Stimulated activated CD4-positive, alpha-beta T cell treated with anti-CD3 and anti-CD28 coated beads, Interleukin-2, amount 100 ng/mL, for 24 hours (primary cell): ENCODE measurements around the gene GRHL3.

Experiments
- DNase-seq, 2 donors: peaks; one replicate each; pipeline ENCODE4 v3.0.0-alpha.2; 2020

Gene GRHL3

DNA sequence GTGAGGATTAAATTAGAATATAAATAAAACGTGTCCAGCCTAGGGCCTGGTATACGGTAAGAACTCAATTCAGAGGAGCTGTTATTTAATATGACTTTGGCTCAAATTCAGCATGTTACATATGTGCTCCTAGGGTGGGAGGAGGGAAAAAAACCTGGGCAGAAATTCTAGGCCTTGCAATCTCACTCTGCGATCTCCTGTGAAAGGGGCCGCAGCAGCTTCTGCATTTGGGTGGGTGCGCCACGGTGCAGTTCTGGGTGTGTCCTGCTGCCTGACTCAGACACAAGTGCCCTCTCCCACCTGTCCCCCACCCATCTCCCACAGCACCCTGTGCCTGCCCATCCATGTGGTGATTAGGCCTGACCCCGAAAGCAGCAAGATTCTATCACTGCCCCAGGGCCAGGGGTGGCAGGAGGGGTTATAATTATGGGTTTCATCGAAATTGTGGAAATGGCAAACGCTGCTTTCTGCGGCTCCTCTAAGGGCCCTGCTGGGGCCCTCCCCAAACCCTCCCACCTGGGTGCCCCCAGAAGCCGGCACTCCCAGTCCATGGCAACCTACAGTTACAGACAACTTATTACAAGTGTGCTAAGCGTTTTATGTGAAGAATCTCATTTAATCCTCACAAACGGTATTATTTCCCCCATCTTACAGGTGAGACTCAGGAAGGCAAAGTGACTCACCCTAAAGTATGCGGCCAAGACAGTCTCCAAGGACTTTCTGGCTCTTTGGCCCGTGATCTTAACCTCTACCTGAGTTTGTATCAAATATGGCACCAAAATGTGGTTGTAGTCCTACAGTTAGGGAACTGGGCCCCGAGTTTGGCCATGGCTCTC, 25.5 kb upstream of the GRHL3 start:
- DNase-seq, result no peak

DNA sequence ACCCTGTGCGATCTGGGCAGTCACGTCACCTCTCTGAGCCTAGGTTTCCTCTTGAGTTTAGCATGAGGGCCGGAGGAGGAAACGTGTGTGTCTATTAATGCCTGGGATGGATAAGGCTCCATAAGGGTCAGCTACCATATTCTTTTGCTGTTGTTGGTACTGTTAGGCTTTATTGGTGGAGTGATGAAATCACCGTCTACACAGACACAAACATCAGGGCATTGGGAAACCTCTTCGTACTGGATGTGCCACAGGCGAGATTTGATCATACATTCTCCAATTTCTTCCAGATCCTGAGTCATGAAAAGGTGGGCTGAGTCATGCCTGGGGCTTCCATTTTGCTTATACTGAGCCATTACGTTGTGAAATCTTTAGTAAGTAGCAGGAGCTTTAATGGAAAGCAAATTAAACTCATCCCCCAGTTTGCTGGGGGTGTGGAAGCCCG, 24.9 kb upstream of the GRHL3 start:
- no peak for DNase-seq

DNA sequence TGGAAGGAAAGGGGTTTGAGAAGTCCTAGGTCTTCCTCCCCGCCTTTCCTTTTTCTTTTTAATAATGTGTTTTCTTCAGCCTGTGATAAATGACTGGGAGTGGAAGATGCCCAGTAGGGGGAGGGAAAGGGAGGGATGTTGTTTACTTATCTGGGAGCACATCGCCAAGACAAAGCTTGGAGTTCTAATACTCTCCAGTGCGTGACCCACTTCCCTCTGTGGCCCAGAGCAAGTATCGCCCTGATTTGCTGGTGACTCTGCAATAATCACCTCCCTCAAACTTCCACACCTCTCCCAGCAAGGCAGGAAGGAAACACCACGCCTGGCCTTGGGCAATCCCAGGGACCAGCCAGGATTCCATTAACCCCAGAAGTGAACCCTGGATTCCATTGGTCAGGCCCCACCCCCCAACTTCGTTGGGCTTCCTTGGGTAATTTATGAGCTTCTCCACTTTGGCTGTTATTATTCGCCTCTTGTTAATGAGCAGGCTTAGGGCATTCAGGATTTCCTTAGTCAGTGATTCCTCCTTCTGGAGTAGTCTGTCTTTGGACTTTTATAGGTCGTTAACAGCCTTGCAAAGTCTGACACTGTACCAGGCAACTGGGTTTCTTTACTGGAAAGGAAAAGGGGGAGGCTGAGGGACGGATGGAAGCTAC, 24.3 kb upstream of the GRHL3 start:
- DNase-seq, result no peak

DNA sequence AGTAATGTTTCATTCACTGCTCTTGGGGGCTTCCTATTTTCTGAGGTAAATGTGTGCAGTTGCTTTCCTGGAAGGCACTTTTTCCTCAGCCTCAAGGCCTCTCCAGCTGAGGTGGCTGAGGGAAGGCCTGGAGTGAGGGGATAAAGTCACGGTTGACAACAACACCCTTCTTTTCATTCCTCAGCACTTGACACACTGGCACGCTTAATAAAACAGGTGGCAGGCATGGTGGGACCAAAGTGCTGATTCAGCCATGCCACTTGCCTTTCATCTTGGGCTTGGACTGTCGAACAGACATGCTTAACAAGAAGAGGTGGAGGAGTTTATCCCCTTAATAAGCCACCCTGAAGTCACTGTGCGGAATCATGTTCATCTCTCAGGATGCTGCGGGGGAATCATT, 23.6 kb upstream of the GRHL3 start:
- DNase-seq, result no peak

DNA sequence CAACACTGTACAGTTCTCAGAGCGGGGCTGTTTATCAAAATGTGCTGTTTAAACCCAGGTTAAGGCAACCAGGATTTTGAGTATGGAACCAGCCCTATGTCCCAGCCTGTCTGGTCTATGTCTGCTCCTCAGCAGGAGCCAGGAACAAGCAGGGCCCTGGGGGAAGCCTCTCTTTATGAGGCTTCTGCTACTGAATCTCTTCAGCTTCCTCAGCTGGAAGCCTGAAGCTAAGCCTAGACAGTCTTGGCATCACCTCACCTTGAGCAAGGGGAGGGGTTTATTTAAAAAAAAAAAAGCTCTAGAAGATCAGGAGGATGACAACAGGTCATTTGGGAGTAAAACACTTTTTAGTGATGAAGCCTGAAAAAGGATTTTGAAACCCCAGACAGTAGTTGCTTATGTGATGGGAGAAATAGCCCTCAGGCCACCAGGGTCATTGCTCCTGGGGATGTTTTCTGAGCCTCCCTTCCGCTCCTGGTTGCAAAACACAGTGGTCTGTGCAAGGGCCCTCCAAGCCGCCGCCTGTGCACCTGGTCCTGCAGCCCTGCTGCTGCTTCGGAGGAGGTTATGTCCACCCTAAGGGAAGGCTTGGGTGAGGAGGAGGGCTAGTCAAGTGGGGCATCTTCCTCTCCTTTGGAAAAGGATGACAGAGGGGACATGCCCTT, 21.8 kb upstream of the GRHL3 start:
- DNase-seq, result no peak

DNA sequence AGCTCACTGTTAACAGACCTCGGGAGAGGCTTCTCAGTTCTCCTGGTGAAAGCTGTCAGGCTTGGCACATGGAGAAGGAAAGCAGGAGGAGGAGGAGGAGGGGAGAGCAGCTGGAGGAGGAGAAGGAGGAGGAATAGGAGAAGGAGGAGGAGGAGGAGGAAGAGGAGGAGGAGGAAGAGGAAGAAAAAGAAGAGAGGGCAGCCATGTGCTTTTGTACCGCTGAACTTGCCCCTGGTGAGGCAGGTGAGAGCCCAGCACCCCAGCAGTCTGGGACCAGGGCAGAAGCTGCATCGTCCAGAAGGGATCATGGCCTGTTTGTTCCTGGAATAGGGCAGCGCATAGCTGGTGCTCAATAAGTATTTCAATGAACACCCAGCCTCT, 21.3 kb upstream of the GRHL3 start:
- DNase-seq, result no peak

DNA sequence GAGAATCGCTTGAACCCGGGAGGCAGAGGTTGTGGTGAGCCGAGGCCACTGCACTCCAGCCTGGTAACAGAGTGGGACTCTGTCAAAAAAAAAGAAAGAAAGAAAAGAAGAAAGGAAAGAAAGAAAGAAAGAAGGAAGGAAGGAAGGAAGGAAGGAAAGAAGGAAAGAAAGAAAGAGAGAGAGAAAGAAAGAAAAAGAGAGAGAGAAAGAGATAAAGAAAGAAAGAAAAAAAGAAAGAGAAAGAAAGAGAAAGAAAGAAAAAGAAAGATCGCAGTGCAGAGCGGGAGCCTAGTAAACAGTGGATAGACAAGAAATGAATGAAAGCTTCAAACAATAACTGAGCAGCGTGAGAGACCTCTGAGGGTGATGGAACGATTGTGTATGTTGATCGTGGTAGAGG, 20.6 kb upstream of the GRHL3 start:
- DNase-seq, result no peak

DNA sequence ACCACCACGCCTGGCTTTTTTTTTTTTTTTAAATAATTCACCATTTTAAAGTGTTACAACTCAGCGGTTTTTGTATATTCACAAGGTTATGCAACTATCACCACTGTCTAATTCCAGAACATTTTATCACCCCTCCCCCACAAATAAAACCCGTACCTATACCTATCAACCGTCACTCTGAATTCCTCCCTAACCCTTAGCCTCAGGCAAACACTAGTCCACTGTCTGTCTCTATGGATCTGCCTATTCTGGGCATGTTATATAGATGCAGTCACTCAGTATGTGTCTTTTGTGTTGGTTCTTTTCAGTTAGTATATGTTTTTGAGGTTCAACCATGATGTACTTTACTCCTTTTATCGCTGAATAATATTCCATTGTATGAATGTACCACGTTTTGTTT, 19.3 kb upstream of the GRHL3 start:
- no peak for DNase-seq

DNA sequence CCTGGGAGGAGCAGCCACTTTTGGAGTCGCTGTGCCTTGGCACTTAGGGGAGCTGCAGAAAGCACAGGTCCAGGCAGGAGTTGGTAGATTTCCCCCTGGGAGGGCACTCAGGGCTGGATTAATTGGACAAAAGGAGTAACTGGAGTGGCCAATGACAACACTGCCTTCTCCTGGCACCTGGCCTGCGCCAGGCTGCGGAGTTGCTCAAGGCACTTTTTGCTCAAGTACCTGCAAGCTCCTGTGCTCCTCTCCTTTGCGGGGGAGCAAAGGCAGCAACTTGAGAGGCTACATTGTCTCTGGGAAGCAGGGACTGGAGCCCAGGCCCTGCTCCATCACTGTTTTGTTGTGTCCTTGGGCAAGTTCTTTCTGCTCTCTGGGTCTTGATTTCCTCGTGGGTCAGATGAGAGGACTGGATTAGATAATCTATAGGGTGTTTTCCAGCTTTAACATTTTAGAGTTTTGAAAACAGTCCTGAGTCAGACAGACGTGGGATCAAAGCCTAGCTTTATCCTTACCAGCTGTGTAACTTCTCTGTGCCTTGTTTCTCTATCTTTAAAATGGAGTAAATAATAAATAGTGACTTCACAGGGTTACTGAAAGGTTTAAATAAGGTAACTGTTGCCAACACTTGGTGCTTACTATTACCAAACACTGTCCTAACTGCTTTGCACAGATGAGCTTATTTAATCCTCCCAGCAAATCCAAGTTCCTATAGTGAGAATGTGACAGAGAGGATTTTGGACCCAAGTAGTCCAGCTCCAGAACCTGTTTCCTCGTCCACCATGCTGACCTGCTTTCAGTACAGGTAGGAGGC, 18.0 kb upstream of the GRHL3 start:
- no peak for DNase-seq

DNA sequence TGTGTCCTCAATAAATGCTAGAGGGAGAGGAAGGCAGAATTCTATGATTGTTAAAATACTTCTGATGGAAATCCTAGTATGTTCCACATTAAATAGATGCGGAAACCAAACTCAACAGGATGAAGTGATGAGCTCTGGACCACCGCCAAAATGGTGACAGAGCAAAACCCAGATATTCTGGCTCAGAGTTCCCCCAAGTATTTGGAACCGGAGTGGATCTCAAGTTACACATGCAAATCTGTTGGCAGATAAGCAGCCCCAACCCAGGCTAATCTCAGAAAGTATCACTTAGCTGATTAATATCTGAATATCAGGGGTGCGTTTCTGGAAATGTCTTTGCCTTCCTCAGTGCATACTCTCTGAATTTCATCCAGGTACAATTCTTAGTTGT, 17.4 kb upstream of the GRHL3 start:
- no peak for DNase-seq

DNA sequence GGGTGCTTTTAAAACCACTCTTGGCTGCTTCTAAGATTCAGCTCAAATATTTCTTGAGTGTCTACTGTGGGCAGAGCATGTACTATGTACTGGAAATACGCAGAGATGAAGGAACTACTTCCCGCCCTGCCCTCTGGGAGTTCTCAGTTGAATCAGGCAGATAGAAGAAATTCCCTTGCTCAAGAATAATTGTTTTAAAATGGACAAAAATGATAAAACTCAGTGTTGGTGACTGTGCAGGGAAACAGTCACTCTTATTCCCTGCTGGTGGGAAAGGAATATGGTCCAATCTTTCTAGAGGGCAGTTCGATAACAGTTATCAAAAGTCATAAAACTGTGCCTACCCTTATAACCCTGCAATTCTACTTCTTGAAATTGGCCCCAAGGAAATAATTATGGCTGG, 16.9 kb upstream of the GRHL3 start:
- DNase-seq, result no peak

DNA sequence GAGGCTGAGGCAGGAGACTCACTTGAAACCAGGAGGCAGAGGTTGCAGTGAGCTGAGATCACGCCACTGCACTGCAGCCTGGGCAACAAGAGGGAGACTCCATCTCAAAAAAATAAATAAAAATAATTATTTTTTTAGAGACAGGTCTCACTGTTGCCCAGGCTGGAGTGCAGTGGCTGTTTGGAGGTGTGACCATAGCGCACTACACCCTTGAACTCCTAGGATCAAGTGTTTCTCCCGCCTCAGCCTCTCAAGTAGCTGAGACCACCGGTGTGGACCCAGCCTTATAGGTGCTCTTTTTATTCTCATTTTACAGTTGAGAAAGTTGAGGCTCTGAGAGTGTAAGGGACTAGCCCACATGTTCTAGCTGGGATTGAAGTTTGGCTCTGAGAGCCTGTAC, 15.6 kb upstream of the GRHL3 start:
- DNase-seq, result no peak

DNA sequence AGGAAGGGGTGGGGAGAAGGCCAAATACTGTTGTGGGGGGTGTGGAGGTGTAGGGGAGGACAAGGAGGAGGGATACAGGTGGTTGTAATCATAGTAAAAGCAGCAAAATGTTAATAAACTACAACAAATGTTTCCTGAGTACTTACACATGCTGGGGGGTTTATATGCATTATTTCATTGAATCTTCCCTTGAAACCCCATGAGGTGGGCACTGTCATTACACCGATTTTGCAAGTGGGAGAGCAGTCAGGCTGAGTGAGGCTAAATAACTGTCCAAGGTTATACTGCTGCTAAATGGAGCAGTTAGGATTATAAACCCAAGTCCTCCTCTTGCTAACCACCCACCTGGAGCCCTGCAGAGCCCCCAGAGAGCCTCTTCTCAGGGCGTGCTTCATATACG, 14.4 kb upstream of the GRHL3 start:
- no peak for DNase-seq

DNA sequence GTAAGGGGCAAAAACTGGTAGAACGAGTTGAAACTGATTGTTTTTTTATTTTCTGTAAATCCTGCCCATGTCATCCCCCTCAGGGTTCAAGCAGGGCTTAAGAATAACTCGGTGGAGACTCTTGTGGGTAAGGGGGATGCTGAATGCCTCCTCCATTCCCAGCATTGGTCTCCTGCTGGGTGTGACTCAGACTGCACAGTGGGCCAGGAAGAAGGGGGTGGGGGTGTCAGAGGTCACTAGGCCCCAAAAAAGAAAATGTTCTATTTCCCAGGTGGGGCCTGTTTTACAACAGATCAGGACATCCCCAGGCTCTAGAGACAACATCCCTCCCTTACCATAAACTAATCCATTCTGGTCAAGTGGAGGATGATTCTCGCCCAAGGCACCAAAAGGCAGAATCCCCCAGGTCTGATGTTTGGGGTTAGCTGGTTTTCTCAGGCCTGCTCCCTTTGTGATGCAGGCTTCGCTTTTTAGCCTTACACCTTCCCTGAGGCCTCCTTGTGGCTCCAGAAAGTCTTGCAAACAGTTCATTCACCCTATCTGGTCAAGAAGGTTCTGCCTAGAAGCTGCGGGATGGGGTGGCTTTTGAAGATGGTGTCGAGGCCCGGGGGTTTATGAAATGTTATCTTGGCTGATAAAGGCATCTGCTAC, 10.7 kb upstream of the GRHL3 start:
- no peak for DNase-seq

DNA sequence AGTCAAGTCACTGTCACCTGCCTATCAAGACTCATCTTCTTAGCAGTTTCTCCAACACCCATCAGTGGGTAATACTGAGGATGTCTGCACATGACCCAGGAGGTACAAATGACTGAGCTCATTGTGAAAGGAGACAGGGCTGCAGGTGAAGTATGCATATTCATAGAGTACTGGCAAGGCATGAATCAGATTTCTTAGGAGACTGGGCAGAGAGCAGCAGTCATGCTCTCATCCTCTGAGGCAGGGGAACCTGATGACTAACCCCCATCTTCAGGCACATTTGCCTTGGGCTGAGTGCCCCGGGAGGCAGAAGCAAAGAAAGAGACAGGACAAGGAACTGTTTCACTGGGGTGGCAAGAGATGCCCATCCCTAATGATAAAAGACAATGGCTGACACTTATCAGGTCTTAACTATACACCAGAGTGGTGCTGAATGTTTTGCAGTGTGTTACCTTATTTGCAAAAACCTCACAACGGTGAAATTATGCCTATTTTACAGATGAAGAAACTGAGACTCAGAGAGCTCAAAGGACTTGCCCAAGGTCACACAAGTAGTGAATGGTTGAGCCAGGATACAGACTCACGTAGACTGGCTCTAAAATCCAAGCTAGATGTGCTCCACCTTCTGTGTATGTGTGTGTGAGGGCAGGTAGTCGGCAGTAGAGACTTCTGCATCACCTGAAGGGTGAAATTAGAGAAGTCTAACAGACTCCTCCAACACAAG, 9.2 kb upstream of the GRHL3 start:
- DNase-seq, result no peak

DNA sequence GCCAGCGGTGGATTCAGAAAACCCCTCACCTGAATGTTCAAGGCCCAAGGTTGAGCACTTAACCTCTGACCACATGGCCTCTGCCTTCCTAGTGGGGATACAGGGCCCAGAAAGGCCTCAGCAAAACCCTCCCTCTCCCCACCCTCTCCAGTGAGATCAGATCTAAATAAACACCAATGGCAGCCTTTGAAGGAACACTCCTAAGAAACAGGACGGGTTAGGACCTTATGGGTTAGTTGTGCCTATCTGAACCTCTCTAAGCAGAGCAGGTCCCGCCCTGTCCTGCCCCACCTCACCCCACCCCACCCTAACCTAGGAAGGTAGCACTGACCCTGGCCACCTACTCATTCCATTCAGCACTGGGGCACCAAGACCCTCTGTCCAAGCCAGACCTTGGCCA, 7.9 kb upstream of the GRHL3 start:
- DNase-seq, result no peak

DNA sequence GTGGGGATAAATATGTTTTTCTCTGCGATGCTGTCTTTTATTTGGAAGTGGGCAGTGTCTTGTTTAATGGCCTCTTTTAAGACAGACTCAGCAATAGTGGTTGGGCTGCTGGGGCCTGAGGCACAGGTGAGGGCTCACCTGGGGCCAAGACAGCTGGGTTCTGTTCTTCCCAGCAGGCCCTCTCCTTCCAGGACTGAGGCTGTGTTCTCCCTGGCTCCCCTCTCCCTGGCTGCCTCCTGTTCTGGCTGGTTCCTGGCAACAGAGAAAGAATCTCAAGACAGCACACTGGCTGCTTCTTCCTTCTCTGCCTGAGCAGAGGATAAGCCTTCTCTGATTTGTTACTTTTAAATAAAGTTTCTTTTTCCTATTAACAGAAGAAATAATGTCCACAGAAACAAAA, 7.4 kb upstream of the GRHL3 start:
- DNase-seq, result no peak

DNA sequence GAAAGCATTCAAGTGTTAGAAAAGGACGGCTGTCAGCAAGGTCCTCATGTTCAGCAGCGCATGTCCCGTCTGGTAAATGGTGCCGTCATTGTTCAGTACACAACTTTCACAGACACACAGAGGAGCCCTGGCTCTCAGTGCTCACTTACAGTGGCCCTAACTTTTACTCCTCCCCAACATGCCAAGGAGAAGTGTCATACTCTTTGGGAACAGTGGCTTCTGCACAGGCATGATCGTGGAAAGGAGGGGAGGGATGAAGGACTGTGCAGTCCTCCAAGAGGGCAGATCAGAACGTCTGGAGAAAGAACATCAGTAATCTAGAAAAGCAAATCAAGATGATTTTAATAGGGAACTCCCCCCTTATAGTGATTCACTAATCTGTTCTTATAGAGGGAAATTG, 3.8 kb upstream of the GRHL3 start:
- no peak for DNase-seq

DNA sequence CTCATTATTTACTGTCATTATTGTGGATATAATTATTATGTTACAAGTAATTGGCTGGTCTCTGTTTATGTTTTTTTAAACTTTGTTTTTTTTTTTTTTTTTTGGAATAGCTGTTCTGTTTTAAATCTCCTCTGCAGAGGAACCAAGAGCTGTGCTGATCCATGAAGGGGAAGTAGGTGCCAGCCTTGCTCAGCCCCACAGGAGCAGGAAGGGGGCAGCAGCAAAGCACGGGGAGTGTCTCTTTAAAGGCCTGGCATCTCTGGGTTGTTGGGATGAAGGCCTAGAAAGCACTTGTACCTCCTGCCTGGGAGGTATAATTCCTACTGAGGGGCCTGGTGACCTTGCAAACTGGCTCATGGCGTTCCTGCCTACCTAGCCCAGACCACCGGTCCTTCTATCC, 2.5 kb upstream of the GRHL3 start:
- no peak for DNase-seq

DNA sequence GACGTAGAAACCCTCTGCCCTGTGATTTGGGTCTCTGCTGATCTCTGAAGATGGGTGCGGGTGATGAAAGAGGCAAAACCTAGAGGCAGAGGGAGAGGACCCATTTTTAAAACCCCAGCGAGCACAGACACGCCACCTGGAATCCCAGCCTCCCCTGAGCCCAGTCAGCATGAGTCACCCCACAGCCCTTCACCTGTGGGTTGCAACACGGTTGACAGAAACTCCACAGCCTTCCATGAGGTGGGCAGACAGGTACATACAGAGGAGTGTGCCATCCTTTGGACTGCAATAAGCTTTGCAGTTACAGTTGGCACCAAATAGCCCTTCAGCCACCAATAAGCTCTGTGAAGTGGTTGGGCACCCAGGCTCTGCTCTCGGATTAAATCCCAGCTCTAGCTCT, 2.1 kb upstream of the GRHL3 start:
- DNase-seq, result no peak

DNA sequence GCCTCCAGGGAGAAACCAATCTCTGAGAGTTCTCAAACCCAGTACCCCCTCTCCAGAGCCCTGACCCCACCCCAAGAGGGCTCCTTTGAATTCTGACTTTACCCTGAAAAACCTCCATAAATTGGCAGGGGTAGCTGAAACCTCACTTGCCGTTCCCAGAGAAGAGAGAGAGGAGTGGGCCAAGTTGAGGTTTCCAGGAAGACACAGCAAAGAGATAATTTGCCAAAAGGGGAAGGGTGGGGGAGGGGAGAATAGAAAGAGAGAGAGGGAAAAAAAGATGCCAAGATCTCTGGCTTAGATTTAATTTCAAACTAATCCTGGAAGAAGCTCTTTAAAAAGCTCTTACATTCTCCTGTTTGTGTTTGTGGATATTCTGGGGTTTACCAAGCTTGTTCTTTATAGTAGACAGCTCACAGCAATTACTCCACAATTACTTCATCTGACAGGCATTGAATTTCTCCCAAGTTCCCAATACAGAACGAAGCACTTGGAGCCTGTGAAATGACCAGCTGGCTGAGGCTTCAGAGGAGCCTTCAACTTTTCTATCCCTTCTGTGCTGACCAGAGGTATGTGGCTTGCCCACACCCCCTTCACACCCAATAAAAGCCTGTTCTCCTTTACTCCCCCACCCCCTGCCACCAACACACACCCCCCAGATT, 1.1 kb upstream of the GRHL3 start:
- DNase-seq, result no peak
